ENCODE results near the gene SLC34A1.

- TF ChIP-seq TCF12 (IDR thresholded peaks at IDR 0.05) (no peak), TCF12 (CRISPR knock-in tag; IDR thresholded peaks at IDR 0.05) (no peak), SMC3 (IDR thresholded peaks at IDR 0.05; ENCODE audit: low read length) (no peak), SP1 (IDR thresholded peaks at IDR 0.05) (no peak), SP1 (CRISPR knock-in tag; IDR thresholded peaks at IDR 0.05) (no peak), PBX3 (CRISPR knock-in tag; IDR thresholded peaks at IDR 0.05; ENCODE audit: borderline replicate concordance) (no peak), NFE2 (CRISPR knock-in tag; IDR thresholded peaks at IDR 0.05) (no peak)
- TF ChIP-seq, protein P1, sequence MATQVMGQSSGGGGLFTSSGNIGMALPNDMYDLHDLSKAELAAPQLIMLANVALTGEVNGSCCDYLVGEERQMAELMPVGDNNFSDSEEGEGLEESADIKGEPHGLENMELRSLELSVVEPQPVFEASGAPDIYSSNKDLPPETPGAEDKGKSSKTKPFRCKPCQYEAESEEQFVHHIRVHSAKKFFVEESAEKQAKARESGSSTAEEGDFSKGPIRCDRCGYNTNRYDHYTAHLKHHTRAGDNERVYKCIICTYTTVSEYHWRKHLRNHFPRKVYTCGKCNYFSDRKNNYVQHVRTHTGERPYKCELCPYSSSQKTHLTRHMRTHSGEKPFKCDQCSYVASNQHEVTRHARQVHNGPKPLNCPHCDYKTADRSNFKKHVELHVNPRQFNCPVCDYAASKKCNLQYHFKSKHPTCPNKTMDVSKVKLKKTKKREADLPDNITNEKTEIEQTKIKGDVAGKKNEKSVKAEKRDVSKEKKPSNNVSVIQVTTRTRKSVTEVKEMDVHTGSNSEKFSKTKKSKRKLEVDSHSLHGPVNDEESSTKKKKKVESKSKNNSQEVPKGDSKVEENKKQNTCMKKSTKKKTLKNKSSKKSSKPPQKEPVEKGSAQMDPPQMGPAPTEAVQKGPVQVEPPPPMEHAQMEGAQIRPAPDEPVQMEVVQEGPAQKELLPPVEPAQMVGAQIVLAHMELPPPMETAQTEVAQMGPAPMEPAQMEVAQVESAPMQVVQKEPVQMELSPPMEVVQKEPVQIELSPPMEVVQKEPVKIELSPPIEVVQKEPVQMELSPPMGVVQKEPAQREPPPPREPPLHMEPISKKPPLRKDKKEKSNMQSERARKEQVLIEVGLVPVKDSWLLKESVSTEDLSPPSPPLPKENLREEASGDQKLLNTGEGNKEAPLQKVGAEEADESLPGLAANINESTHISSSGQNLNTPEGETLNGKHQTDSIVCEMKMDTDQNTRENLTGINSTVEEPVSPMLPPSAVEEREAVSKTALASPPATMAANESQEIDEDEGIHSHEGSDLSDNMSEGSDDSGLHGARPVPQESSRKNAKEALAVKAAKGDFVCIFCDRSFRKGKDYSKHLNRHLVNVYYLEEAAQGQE (IDR thresholded peaks at IDR 0.05; ENCODE audit: borderline replicate concordance in 1 of 2, low read depth in 1 of 2, low read length in 2 of 2) = no peak
Observed at GRCh38 chr5:177383181-177383580, 1.1 kb upstream of the SLC34A1 start.
